Vagina (tissue), 2 donors: ENCODE results near the gene NHP2. TPM values are rescaled to one million over a fixed set of nuclear protein-coding genes. Genes with fewer than 3 reads are reported as not detected.
A peak's percentile ranks its signal among the peaks of the same experiment; 100 is the strongest.

Experiments
- DNase-seq, 2 donors: peaks; one replicate each; pipeline ENCODE4 v3.0.0-alpha.2; 2017; ENCODE audit errors: extremely low spot score in 2 of 2
- H3K27ac ChIP-seq: fragments of 200-600 bp; sonication (generic); one replicate; pipeline ENCODE4 v1.5.1; 2019
- H3K27me3 ChIP-seq: fragments of 200-600 bp; sonication (generic); one replicate; pipeline ENCODE4 v1.5.1; 2019
- H3K36me3 ChIP-seq, 2 donors: fragments of 200-600 bp; sonication (generic); one replicate each; pipeline ENCODE4 v1.5.1; 2017 to 2019
- H3K4me1 ChIP-seq: fragments of 200-600 bp; sonication (generic); one replicate; pipeline ENCODE4 v1.5.1; 2019
- H3K4me3 ChIP-seq, 2 donors: fragments of 200-600 bp; sonication (generic); 1 replicate in 1 of 2; 2 replicates in 1 of 2; pipeline ENCODE4 v1.5.1; 2016 to 2019
- H3K9me3 ChIP-seq: fragments of 200-600 bp; sonication (generic); one replicate; pipeline ENCODE4 v1.5.1; 2019
- CTCF ChIP-seq, 3 experiments: fragments of 450-650 bp in 2 of 3; fragments of 200-600 bp in 1 of 3; sonication (generic) in 1 of 3; IDR thresholded peaks; one replicate each; pipeline ENCODE4 v1.5.1; 2017 to 2019; ENCODE audit warnings: antibody characterized with exemption in 3 of 3, mild to moderate bottlenecking in 2 of 3, moderate library complexity in 2 of 3
- POLR2A ChIP-seq, 2 donors: fragments of 450-650 bp; IDR thresholded peaks; one replicate each; pipeline ENCODE4 v1.6.1; 2017; ENCODE audit warnings: antibody characterized with exemption in 2 of 2, mild to moderate bottlenecking in 2 of 2, moderate library complexity in 2 of 2
- POLR2AphosphoS5 ChIP-seq, 2 donors: sonication (generic); formaldehyde crosslinking; IDR thresholded peaks; one replicate each; pipeline ENCODE4 v1.9.0; 2017; ENCODE audit warnings: antibody characterized with exemption in 2 of 2, mild to moderate bottlenecking in 2 of 2, low read depth in 1 of 2; ENCODE audit not compliant: insufficient read depth in 1 of 2
- intact Hi-C: fragments of 100-400 bp; cut with DNase I; formaldehyde crosslinking; loops from one replicate; pipeline ENCODE4 v1.15.1; 2023
- total RNA-seq: library from RNA; depleted of rRNA; stranded (reverse); fragments of >200 nt; gene quantifications from one replicate; pipeline ENCODE4 v1.2.3, GENCODE V29; 2016

The NHP2 gene
- total RNA-seq, 1 donor from 2014 or later, result 172 TPM

GRCh38 chr5:178163772-178164735, 10.4 kb upstream of the NHP2 start:
- H3K36me3 ChIP-seq, result no peaks in the 10 kb centered on the region
- DNase-seq, result no peak
- H3K4me1 ChIP-seq, result peaks cover 8% of the 10 kb centered on the region
- TF ChIP-seq POLR2A (IDR thresholded peaks at IDR 0.05) (no peak), CTCF (IDR thresholded peaks at IDR 0.05) (peak; percentile 96 to 99 (median 97))
- intact Hi-C loops, result loop anchor here (5.0 kb wide), 1 partner anchor 87 kb away; no protein-coding TSS in a partner anchor
- H3K27ac ChIP-seq, result no peak overlapping the region
- no peaks in the 10 kb centered on the region for H3K27me3 ChIP-seq
- peak overlapping the region in 1 of 2 donors; percentile 30 for H3K4me3 ChIP-seq
- no peaks in the 10 kb centered on the region for H3K9me3 ChIP-seq

GRCh38 chr5:178162481-178162880, 8.8 kb upstream of the NHP2 start:
- no peaks in the 10 kb centered on the region for H3K9me3 ChIP-seq
- H3K4me1 ChIP-seq, result peaks cover 8% of the 10 kb centered on the region
- no peak overlapping the region for H3K4me3 ChIP-seq
- H3K36me3 ChIP-seq, result no peaks in the 10 kb centered on the region
- DNase-seq, result no peak
- no peaks in the 10 kb centered on the region for H3K27me3 ChIP-seq
- TF ChIP-seq POLR2A (IDR thresholded peaks at IDR 0.05) (no peak), POLR2AphosphoS5 (IDR thresholded peaks at IDR 0.05; ENCODE audit: insufficient read depth in 1 of 2, low read depth in 1 of 2) (no peak), CTCF (IDR thresholded peaks at IDR 0.05) (no peak)
- intact Hi-C loops, result loop anchor here (5.0 kb wide), 1 partner anchor 85 kb away; no protein-coding TSS in a partner anchor
- H3K27ac ChIP-seq, result no peak overlapping the region

- Histone ChIP-seq H3K27ac (no peak overlapping the region), H3K4me3 (no peak overlapping the region), H3K4me1 (peaks cover 8% of the 10 kb centered on the region), H3K36me3 (no peaks in the 10 kb centered on the region), H3K9me3 (no peaks in the 10 kb centered on the region), H3K27me3 (no peaks in the 10 kb centered on the region)
- no peak for TF ChIP-seq CTCF (IDR thresholded peaks at IDR 0.05)
- no peak for TF ChIP-seq POLR2AphosphoS5 (IDR thresholded peaks at IDR 0.05; ENCODE audit: insufficient read depth in 1 of 2, low read depth in 1 of 2)
- TF ChIP-seq POLR2A (IDR thresholded peaks at IDR 0.05), result no peak
- intact Hi-C loops, result loop anchor here (5.0 kb wide), 1 partner anchor 83 kb away; no protein-coding TSS in a partner anchor
- DNase-seq, result no peak
These were observed 6.5 kb upstream of the NHP2 start for GRCh38 chr5:178160176-178160575.

GRCh38 chr5:178155065-178155464, 1.4 kb upstream of the NHP2 start:
- Histone ChIP-seq H3K36me3 (peaks cover 0 to 11% of the 10 kb centered on the region in 2 donors), H3K9me3 (no peaks in the 10 kb centered on the region), H3K27me3 (no peaks in the 10 kb centered on the region), H3K4me3 (no peak overlapping the region), H3K27ac (no peak overlapping the region), H3K4me1 (peaks cover 21% of the 10 kb centered on the region)
- intact Hi-C loops, result no loop called here
- DNase-seq, result no peak
- TF ChIP-seq POLR2AphosphoS5 (IDR thresholded peaks at IDR 0.05; ENCODE audit: insufficient read depth in 1 of 2, low read depth in 1 of 2) (no peak), POLR2A (IDR thresholded peaks at IDR 0.05) (no peak), CTCF (IDR thresholded peaks at IDR 0.05) (no peak)
